Measurements from ENCODE around the gene PLEKHA5. TPM values are rescaled to one million over a fixed set of nuclear protein-coding genes. Genes with fewer than 3 reads are reported as not detected.

PLEKHA5 gene
- total and polyA plus RNA-seq, 2 of the 4 experiments (the other 2 are of a cell fraction): 5.3 to 12.2 TPM

GRCh38 chr12:19191563-19191962, 62.0 kb downstream of the PLEKHA5 start:
- Histone ChIP-seq H3K27ac (ENCODE audit: insufficient read depth, low read length) (no peak overlapping the region), H2AK9ac (replicated peaks; ENCODE audit: low read depth, low read length, poor library complexity) (peak overlapping the region; percentile 42), H3K18ac (ENCODE audit: low read depth, low read length) (no peak overlapping the region), H4K8ac (ENCODE audit: low read depth in 2 of 2, low read length in 2 of 2) (no peak overlapping the region), H2BK5ac (ENCODE audit: low read depth, low read length, poor library complexity, severe bottlenecking) (no peak overlapping the region), H3K9ac (ENCODE audit: low read depth, low read length) (no peak overlapping the region), H3K4me2 (ENCODE audit: low read depth, low read length) (no peak overlapping the region), H3K4me1 (ENCODE audit: control insufficient read depth, insufficient read depth, low read length) (peaks cover 10% of the 10 kb centered on the region), H3K27me3 (ENCODE audit: control insufficient read depth, insufficient read depth, low read length) (no peaks in the 10 kb centered on the region), H4K20me1 (ENCODE audit: insufficient read depth, low read length) (peaks cover 11% of the 10 kb centered on the region; the same call in 1 of the 2 replicates), H2AFZ (replicated peaks; ENCODE audit: low read length, poor library complexity) (no peak overlapping the region), H3K9me3 (ENCODE audit: control insufficient read depth, insufficient read depth, low read length) (no peaks in the 10 kb centered on the region), H4K91ac (ENCODE audit: insufficient read depth, low read depth, low read length) (no peak overlapping the region), H2AK5ac (ENCODE audit: low read depth, low read length) (peak overlapping the region; percentile 59; the same call in 1 of the 2 replicates), H3K9me1 (ENCODE audit: insufficient read depth, low read length) (peaks cover 7% of the 10 kb centered on the region), H3K56ac (ENCODE audit: extremely low read depth, insufficient read depth, low read length) (no peak overlapping the region), H4K5ac (ENCODE audit: low read depth, low read length) (no peak overlapping the region), H3K36me3 (ENCODE audit: control insufficient read depth, insufficient read depth, low read length) (no peaks in the 10 kb centered on the region), H3K4ac (ENCODE audit: low read depth, low read length) (no peak overlapping the region), H2BK20ac (ENCODE audit: low read depth, low read length) (no peak overlapping the region), H3K14ac (replicated peaks; ENCODE audit: low read depth, low read length) (0 out of 2 replicates have a peak overlapping the region, but pooled peaks have one; percentile 25), H3K79me1 (ENCODE audit: low read depth in 1 of 2, low read length in 2 of 2) (peaks cover 12 to 43% of the 10 kb centered on the region in 2 experiments), H2BK15ac (ENCODE audit: low read depth, low read length) (peak overlapping the region; percentile 57; the same call in 1 of the 3 replicates), H3K4me3 (ENCODE audit: insufficient read depth, low read depth, low read length) (no peak overlapping the region), H2BK120ac (ENCODE audit: low read depth, low read length) (no peak overlapping the region), H3K23ac (ENCODE audit: low read depth, low read length) (0 out of 2 replicates have a peak overlapping the region, but pooled peaks have one; percentile 31)
- in situ Hi-C loops (cut with MboI; ENCODE audit: low sequenced_read_pairs): no loop called here
- BruUV-seq (replicated peaks): no TSS peak
- TF ChIP-seq RCOR1 (IDR thresholded peaks at IDR 0.05; ENCODE audit: insufficient replicate concordance, low read length) (no peak), RFX5 (IDR thresholded peaks at IDR 0.05; ENCODE audit: low read depth, low read length) (no peak), MXI1 (IDR thresholded peaks at IDR 0.05; ENCODE audit: borderline replicate concordance, low read depth, low read length) (no peak), CHD1 (IDR thresholded peaks at IDR 0.05; ENCODE audit: low read depth, low read length) (no peak), MAZ (IDR thresholded peaks at IDR 0.05; ENCODE audit: borderline replicate concordance, low read depth, low read length) (no peak), POLR2A (IDR thresholded peaks at IDR 0.05; ENCODE audit: low read depth, low read length) (no peak), BHLHE40 (IDR thresholded peaks at IDR 0.05; ENCODE audit: low read depth, low read length) (no peak), CEBPB (IDR thresholded peaks at IDR 0.05; ENCODE audit: low read depth, low read length) (no peak), NFE2L2 (IDR thresholded peaks at IDR 0.05; ENCODE audit: low read depth, low read length) (no peak), MAFK (IDR thresholded peaks at IDR 0.05; ENCODE audit: low read depth, low read length) (no peak)
- TF ChIP-seq, protein P1, sequence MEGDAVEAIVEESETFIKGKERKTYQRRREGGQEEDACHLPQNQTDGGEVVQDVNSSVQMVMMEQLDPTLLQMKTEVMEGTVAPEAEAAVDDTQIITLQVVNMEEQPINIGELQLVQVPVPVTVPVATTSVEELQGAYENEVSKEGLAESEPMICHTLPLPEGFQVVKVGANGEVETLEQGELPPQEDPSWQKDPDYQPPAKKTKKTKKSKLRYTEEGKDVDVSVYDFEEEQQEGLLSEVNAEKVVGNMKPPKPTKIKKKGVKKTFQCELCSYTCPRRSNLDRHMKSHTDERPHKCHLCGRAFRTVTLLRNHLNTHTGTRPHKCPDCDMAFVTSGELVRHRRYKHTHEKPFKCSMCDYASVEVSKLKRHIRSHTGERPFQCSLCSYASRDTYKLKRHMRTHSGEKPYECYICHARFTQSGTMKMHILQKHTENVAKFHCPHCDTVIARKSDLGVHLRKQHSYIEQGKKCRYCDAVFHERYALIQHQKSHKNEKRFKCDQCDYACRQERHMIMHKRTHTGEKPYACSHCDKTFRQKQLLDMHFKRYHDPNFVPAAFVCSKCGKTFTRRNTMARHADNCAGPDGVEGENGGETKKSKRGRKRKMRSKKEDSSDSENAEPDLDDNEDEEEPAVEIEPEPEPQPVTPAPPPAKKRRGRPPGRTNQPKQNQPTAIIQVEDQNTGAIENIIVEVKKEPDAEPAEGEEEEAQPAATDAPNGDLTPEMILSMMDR (conservative IDR thresholded peaks at IDR 0.05; ENCODE audit: low read depth, low read length): no peak
- CTCF ChIA-PET: interaction anchor here (0.6 to 1.6 kb wide), 2 partner anchors 8 to 56 kb away, joined by 3 to 4 read pairs; no protein-coding TSS in a partner anchor
- WGBS, 2 experiments (ENCODE audit: extremely low coverage in 2 of 2, insufficient read length in 1 of 2): no CpG with 5 or more reads among the region's 5 CpGs
- intact Hi-C loops (cut with micrococcal nuclease): no loop called here
- dilution Hi-C loops (cut with HindIII; ENCODE audit: low sequenced_read_pairs, unreplicated experiment): no loop called here
- no peak for ATAC-seq (ENCODE audit: low read depth)
- DNase-seq: no peak
- POLR2A ChIA-PET (ENCODE audit: unreplicated experiment): interaction anchor here (1.0 kb wide), 1 partner anchor 132 kb away, joined by 3 read pairs; no protein-coding TSS in a partner anchor

Data from IMR-90 (cell line).